DND-41 (cell line): ENCODE measurements around the gene GABBR2.
A peak's percentile ranks its signal among the peaks of the same experiment; 100 is the strongest.

ENCODE experiments used
- EZH2 ChIP-seq: IDR thresholded peaks from 3 replicates; pipeline ENCODE4 v1.6.1; 2012; ENCODE audit warnings: borderline replicate concordance, low read depth, mild to moderate bottlenecking, moderate library complexity, low read length, inconsistent platforms; ENCODE audit not compliant: severe bottlenecking
- TF ChIP-seq, protein P1 (sequence below): IDR thresholded peaks from 2 replicates; pipeline ENCODE4 v1.5.1; 2012; ENCODE audit warnings: borderline replicate concordance, low read length, moderate library complexity, mild to moderate bottlenecking; ENCODE audit not compliant: poor library complexity, severe bottlenecking; ENCODE audit errors: extremely low read depth

DNA sequence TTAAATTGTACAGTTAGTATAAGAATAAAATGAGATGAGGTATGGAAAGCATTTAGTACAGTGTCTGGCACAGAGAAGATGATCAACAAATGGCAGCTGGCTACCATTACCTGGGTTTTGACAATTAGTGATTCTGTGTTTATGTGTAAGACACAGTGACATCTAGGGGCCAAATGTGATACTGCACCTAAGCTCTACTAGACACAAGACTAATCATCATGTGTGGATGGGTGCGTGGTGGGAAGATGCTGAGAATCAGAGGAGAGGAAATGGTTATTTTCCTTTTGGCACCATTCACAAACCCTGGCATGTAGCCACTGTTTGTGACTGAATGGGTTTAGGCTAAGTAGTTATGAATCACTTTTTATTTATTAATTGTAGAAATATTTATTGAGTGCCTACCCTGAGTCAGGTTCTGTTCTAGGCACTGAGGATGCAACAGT is 343.5 kb downstream of the GABBR2 start:
- TF ChIP-seq, protein P1, sequence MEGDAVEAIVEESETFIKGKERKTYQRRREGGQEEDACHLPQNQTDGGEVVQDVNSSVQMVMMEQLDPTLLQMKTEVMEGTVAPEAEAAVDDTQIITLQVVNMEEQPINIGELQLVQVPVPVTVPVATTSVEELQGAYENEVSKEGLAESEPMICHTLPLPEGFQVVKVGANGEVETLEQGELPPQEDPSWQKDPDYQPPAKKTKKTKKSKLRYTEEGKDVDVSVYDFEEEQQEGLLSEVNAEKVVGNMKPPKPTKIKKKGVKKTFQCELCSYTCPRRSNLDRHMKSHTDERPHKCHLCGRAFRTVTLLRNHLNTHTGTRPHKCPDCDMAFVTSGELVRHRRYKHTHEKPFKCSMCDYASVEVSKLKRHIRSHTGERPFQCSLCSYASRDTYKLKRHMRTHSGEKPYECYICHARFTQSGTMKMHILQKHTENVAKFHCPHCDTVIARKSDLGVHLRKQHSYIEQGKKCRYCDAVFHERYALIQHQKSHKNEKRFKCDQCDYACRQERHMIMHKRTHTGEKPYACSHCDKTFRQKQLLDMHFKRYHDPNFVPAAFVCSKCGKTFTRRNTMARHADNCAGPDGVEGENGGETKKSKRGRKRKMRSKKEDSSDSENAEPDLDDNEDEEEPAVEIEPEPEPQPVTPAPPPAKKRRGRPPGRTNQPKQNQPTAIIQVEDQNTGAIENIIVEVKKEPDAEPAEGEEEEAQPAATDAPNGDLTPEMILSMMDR = peak; percentile 77
- no peak for TF ChIP-seq EZH2
